ENCODE results near the gene MIS18A.
"Not testable (repeated sequence)": the region's sequence is repeated elsewhere in the genome, so short reads cannot be mapped to it uniquely, and the experiment has no call there.

MIS18A gene

DNA sequence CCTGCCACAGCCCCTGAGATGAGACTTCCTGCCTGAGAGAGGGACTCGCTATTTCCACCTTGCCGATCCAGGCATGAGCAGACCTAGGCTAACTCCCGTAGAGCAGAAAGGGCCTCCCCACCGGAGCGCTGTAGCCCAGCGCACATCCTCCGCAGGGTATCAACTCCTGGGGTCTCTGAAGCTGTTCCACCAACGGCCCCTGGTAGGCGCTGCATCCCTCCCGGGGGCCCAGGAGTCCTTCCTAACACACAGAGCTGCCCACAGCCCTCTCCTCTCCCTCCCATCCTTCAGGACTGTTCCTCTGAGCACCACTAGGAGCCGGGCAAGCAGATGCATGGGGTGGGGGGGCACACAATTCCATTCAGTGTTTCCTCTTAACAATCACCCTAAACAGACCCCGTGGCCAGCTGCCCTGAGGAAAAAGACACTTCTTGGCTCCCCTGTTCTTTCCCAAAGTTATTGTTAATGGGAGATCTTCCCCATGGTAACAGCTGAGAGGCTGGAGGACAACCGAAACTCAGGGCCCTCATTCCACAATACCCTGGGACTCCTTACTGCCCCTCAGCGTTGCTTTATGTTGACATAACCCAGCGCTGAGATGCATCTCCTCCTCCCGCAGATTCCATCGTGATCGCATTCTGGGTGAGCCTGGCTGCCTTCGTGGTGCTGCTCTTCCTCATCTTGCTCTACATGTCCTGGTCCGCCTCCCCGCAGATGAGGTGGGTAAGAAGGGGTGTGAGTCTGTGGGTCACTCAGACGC is 27.4 kb upstream of the MIS18A start:
- in situ Hi-C loops (cut with HindIII; ENCODE audit: low sequenced_read_pairs) = no loop called here

- in situ Hi-C loops (cut with HindIII; ENCODE audit: low sequenced_read_pairs) = no loop called here
These were observed 26.1 kb upstream of the MIS18A start for GRCh38 chr21:32304998-32305397.

DNA sequence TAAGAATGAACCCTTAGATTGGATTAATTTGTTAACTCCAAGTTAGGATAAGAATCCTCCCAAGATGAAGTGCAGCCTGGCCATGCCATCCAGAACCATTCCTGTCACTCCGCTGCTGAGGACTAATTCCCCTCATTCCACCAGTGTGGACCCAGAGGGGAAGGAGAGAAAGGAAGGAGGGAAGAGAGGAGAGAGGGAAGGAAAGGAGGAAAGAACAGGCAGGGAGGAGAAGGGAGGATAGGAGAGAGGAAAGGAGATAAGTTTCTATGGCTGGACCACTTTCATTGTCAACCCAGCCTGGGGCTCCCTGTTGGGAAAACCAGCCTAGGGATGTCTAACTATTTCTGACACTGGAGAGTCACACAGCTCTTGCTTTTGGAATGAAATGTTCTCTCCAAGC is 24.5 kb upstream of the MIS18A start:
- in situ Hi-C loops (cut with HindIII; ENCODE audit: low sequenced_read_pairs) = no loop called here

- in situ Hi-C loops (cut with HindIII; ENCODE audit: low sequenced_read_pairs) = no loop called here
These were observed 23.7 kb upstream of the MIS18A start for GRCh38 chr21:32302560-32302959.

DNA sequence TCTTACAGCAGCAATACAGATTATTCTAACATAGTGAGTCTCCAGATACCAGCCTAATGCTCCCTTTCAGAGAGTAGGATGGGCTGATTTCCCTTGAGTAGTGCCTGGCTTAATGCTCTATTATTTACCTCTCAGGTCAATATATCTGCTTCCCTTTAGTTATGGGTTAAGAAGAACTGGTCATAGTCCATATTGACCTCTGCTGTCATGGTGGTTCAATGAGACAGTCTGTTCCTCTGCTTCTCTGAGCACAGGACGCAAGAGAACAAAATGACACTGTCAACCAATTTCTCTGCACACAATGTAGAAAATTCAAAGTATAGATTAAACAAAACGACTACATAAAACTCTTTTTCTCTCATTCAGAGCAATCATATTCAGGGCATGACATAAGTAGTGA is 22.7 kb upstream of the MIS18A start:
- in situ Hi-C loops (cut with HindIII; ENCODE audit: low sequenced_read_pairs) = no loop called here

GRCh38 chr21:32300117-32300681 is 21.4 kb upstream of the MIS18A start:
- in situ Hi-C loops (cut with HindIII; ENCODE audit: low sequenced_read_pairs) = no loop called here

GRCh38 chr21:32299695-32300094 is 20.8 kb upstream of the MIS18A start:
- in situ Hi-C loops (cut with HindIII; ENCODE audit: low sequenced_read_pairs) = no loop called here

DNA sequence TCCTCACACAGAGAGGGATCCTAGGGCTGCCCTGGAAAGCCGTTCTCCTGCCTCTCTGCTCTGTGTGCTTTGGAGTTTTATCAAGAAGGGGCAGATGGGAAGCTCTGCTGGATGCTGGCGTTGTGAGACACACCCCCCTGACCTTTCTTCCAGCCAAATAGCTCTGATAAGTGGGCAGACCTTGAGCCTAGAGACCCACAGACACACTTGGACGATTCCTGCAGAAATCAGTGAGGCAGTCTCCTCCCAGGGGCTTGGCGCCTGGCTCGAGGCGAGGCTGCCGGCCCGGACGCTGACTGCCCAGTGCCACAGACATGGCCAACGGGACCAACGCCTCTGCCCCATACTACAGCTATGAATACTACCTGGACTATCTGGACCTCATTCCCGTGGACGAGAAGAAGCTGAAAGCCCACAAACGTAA is 19.8 kb upstream of the MIS18A start, which contains the start of gene MRAP:
MRAP (plus strand) TSS at position 198 of the 424 bp plus-strand sequence; CDS start at position 315, 117 bp downstream.
- in situ Hi-C loops (cut with HindIII; ENCODE audit: low sequenced_read_pairs) = no loop called here

DNA sequence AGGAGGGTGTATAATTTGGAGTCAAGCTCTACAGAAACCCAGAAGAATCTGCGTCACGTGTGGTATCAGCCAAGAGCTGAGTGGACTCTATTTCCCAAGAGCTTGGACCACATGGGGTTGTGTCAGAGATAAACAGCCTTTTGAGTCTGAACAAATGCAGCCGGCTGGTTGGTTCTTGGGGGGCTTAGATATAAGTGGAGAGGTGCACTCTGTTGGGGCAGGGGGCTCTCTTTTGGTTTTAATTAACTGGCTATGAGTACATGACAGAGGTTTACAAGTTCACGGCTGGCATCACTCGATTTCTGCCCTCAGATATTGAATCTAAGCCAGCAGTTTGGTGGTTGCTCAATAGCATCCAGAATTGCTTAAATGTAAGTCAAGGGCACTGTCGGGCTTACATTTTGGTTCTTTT is 19.3 kb upstream of the MIS18A start:
- in situ Hi-C loops (cut with HindIII; ENCODE audit: low sequenced_read_pairs) = no loop called here

DNA sequence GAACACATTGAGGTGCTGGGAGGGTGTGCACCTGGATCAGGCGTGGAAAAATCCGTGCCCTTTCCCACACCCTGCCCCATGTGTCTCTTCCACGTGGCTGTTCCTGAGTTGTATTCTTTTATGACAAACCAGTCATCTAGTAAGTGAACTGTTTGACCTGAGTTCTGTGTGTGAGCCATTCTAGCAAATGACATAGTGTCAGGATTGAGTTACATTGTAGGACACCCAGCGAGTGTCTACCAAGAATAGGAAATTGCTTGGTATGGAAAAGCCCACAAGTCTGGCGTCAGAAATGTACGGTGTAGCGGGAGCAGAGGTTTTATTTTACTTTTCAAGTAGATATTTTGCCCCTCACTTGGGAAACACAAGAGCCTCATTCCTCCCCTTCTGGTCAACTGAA is 18.6 kb upstream of the MIS18A start:
- in situ Hi-C loops (cut with HindIII; ENCODE audit: low sequenced_read_pairs) = no loop called here

GRCh38 chr21:32285476-32285875 is 6.6 kb upstream of the MIS18A start:
- in situ Hi-C loops (cut with HindIII; ENCODE audit: low sequenced_read_pairs) = no loop called here

DNA sequence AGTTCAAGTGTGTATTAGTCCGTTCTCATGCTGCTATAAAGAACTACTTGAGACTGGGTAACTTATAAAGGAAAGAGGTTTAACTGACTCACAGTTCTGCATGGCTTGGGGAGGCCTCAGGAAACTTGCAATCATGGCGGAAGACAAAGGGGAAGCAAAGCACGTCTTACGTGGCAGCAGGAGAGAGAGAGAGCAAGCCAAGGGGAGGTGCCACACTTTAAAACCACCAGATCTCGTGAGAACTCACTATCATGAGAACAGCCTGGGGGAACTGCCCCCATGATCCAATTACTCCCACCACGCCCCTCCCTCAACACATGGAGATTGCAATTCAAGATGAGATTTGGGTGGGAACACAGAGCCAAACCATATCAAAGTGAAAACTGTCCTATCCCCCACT is 4.1 kb upstream of the MIS18A start:
- in situ Hi-C loops (cut with HindIII; ENCODE audit: low sequenced_read_pairs) = no loop called here

- in situ Hi-C loops (cut with HindIII; ENCODE audit: low sequenced_read_pairs) = no loop called here
These were observed 2.7 kb upstream of the MIS18A start for GRCh38 chr21:32281531-32281930.

GRCh38 chr21:32279377-32279680 is 480 bp upstream of the MIS18A start:
- in situ Hi-C loops (cut with HindIII; ENCODE audit: low sequenced_read_pairs) = no loop called here

GRCh38 chr21:32278103-32278502 is 746 bp downstream of the MIS18A start:
- in situ Hi-C loops (cut with HindIII; ENCODE audit: low sequenced_read_pairs) = no loop called here

DNA sequence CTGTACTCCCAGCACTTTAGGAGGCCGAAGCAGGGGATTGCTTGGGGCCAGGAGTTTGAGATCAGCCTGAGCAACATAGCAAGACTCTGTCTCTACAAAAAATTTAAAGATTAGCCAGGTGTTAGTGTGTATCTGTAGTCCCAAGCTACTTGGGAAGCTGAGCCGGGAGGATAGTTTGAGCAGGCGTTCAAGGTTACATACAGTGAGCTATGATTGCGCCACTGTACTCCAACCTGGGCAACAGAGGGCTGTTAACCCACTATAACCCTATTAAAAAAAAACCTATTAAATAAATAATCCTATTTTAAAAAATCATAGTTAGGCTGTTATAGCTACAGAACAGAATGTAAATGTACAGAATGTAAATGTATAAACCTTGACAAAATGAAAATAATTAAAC is 2.2 kb downstream of the MIS18A start:
- in situ Hi-C loops (cut with HindIII; ENCODE audit: low sequenced_read_pairs) = no loop called here

DNA sequence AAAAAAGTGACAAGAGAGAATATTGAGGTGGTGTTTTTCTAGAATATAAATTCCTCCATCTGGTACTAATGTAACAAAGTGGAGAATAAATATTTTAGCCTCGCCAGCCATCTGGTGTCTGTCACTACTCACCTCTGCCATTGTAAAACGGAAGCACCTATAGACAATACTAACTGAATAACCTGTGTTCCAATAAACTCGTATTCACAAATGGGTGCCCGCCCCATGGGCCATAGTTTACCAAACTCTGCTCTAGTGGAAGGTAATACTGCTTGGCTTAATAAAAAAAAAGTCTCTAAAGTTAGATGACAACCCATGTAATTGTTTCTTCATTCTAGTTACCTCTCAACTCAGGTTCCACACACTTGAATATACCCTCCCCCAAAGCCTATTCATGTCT is 8.1 kb downstream of the MIS18A start:
- in situ Hi-C loops (cut with HindIII; ENCODE audit: low sequenced_read_pairs) = no loop called here

DNA sequence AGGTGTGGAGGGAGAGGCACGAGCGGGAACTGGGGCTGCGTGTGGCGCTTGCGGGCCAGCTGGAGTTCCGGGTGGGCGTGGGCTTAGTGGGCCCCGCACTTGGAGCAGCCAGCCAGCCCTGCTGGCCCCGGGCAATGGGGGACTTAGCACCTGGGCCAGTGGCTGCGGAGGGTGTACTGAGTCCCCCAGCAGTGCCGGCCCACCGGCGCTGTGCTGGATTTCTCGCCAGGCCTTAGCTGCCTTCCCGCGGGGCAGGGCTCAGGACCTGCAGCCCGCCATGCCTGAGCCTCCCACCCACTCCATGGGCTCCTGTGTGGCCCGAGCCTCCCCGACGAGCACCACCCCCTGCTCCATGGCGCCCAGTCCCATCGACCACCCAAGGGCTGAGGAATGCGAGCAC is 13.5 kb downstream of the MIS18A start:
- in situ Hi-C loops (cut with HindIII; ENCODE audit: low sequenced_read_pairs) = not testable (repeated sequence)

GRCh38 chr21:32261929-32262328 is 16.9 kb downstream of the MIS18A start:
- in situ Hi-C loops (cut with HindIII; ENCODE audit: low sequenced_read_pairs) = no loop called here

DNA sequence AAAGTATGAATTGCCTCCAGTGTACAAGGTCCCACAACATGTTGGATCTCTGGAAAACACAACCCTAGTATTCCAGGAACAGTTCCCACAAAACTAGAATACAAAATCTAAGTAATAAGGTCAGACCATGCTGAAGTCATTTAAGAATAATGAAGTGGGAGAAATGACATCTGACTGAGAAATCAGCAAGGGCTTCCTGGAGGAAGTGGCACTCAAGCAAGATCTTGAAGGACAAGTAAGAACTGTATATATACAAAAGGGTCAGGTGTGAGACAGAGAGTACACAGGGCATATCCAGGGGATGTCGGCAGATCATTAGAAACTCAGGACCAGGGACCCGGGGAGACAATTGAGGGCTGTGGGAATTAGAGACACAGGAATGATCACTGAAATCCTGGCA is 18.7 kb downstream of the MIS18A start:
- in situ Hi-C loops (cut with HindIII; ENCODE audit: low sequenced_read_pairs) = no loop called here

DNA sequence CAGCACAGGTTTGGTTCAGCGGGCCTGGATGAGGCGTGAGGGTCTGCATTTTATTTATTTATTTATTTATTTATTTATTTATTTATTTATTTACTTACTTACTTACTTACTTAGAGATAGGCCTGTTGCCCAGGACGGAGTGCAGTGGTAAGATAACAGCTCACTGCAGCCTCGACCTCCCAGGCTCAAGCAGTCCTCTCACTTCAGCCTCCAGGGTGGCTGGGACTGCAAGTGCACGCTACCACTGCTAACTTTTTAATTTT is 20.1 kb downstream of the MIS18A start:
- in situ Hi-C loops (cut with HindIII; ENCODE audit: low sequenced_read_pairs) = not testable (repeated sequence)

- in situ Hi-C loops (cut with HindIII; ENCODE audit: low sequenced_read_pairs) = no loop called here
These were observed 20.7 kb downstream of the MIS18A start for GRCh38 chr21:32257962-32258785.
